ENCODE data around the gene PHETA2. TPM values are rescaled to one million over a fixed set of nuclear protein-coding genes. Genes with fewer than 3 reads are reported as not detected.

Gene PHETA2
- total RNA-seq, 1 experiment from 2014 or later, result 2.6 TPM

- H3K27ac ChIP-seq (ENCODE audit: insufficient read length, low read depth, low read length), result no peak overlapping the region
These were observed 12.0 kb downstream of the PHETA2 start for GRCh38 chr22:42086051-42086450.

More at GRCh38 chr22:42086051-42086450, 12.0 kb downstream of the PHETA2 start:
- H3K56ac ChIP-seq (ENCODE audit: insufficient read length, low read depth, low read length), result no peak overlapping the region
- H3K9ac ChIP-seq (ENCODE audit: extremely low read depth, insufficient read length, low read length), result no peak overlapping the region
- H3K4me2 ChIP-seq (ENCODE audit: insufficient read depth, insufficient read length, low read length), result no peak overlapping the region
- H4K5ac ChIP-seq (ENCODE audit: insufficient read length, low read depth, low read length), result no peak overlapping the region
- no peak overlapping the region for H2BK5ac ChIP-seq (ENCODE audit: insufficient read length, low read length)
- Mint-ChIP-seq H3K36me3 (ENCODE audit: insufficient read depth in 1 of 3, low read depth in 3 of 3) (peaks cover 41 to 66% (median 56%) of the 10 kb centered on the region in 3 experiments), H3K27ac (no peak overlapping the region), H3K9me3 (peaks cover 9 to 11% of the 10 kb centered on the region in 2 experiments; a peak in 4 of 5 replicates), H3K27me3 (ENCODE audit: low read depth) (no peaks in the 10 kb centered on the region; the same call in 1 of the 2 replicates), H3K4me3 (no peak overlapping the region), H3K4me1 (peaks cover 0 to 7% of the 10 kb centered on the region in 2 experiments; a peak in 3 of 4 replicates)
- peaks cover 1% of the 10 kb centered on the region for H3K23me2 ChIP-seq (ENCODE audit: insufficient read length, low read depth, low read length, poor library complexity, severe bottlenecking)
- no peak overlapping the region for H3K14ac ChIP-seq (ENCODE audit: insufficient read depth, low read length)
- no peak overlapping the region for H3K4ac ChIP-seq (ENCODE audit: low read depth, low read length)
- no peak overlapping the region for H2BK15ac ChIP-seq (ENCODE audit: low read depth, low read length)
- no peak overlapping the region for H4K91ac ChIP-seq (ENCODE audit: insufficient read length, low read depth, low read length)
- H3T11ph ChIP-seq (ENCODE audit: low read length), result no peak overlapping the region
- no peaks in the 10 kb centered on the region for H3K4me1 ChIP-seq (ENCODE audit: insufficient read depth, low read length)
- no peaks in the 10 kb centered on the region for H3K9me3 ChIP-seq (ENCODE audit: control insufficient read depth, low read depth, low read length)
- H2AFZ ChIP-seq (ENCODE audit: low read length), result no peak overlapping the region
- no peak overlapping the region for H2BK20ac ChIP-seq (ENCODE audit: low read depth, low read length, poor library complexity, severe bottlenecking)
- no peak overlapping the region for H2BK120ac ChIP-seq (ENCODE audit: low read depth, low read length, poor library complexity, severe bottlenecking)
- H2BK12ac ChIP-seq (ENCODE audit: insufficient read length, low read depth, low read length), result no peak overlapping the region
- DNase-seq, result no peak
- no peaks in the 10 kb centered on the region; the same call in 1 of the 2 replicates for H3K79me2 ChIP-seq (ENCODE audit: insufficient read depth, low read length)
- no peak overlapping the region for H2AK5ac ChIP-seq (ENCODE audit: insufficient read length, low read length)
- no peak overlapping the region for H4K8ac ChIP-seq (replicated peaks; ENCODE audit: insufficient read length, low read depth, low read length)
- no peak overlapping the region for H3K23ac ChIP-seq (ENCODE audit: insufficient read length, low read depth, low read length)
- no peaks in the 10 kb centered on the region for H3K27me3 ChIP-seq (ENCODE audit: insufficient read depth, low read length)
- WGBS (ENCODE audit: extremely low coverage, insufficient read length, low lambda C conversion rate), result no CpG with 5 or more reads among the region's 6 CpGs
- no peak for TF ChIP-seq CTCF (conservative IDR thresholded peaks at IDR 0.05)
- H3K18ac ChIP-seq (ENCODE audit: insufficient read length, low read depth, low read length), result no peak overlapping the region
- peaks cover 3% of the 10 kb centered on the region for H3K79me1 ChIP-seq (ENCODE audit: insufficient read depth, low read depth, low read length, poor library complexity, severe bottlenecking)
- H4K20me1 ChIP-seq (ENCODE audit: control insufficient read depth, insufficient read depth, insufficient read length), result no peaks in the 10 kb centered on the region

Data from H9 (cell line).